IMR-90 (cell line): Measurements from ENCODE around the gene ATXN1L. TPM values are rescaled to one million over a fixed set of nuclear protein-coding genes. Genes with fewer than 3 reads are reported as not detected.

Experiments used
- ATAC-seq: fragments of 200-7000 bp; cut with Tn5 transposase; 2 replicates; pipeline ENCODE4 v1.9.1; 2020; ENCODE audit warnings: low read depth, mild to moderate bottlenecking, moderate library complexity
- BruUV-seq: library from RNA; stranded (reverse); fragments of 400-500 nt; replicated peaks from 2 replicates; lab custom pipeline; 2021; lab: Mats Ljungman, UMichigan
- CTCF ChIA-PET: fragments of 300-600 bp; formaldehyde crosslinking; extraction: SDS; loops from one replicate; lab custom pipeline; 2021; ENCODE audit warnings: antibody characterized with exemption; lab: Yijun Ruan, JAX
- POLR2A ChIA-PET: fragments of 300-600 bp; sonication (Branson Sonifier 250); formaldehyde crosslinking; loops from one replicate; lab custom pipeline; 2022; ENCODE audit warnings: antibody characterized with exemption; ENCODE audit not compliant: unreplicated experiment; lab: Charles Lee
- DNase-seq: peaks from one replicate; pipeline ENCODE4 v3.0.0; 2013
- H2AFZ ChIP-seq: replicated peaks from 2 replicates; pipeline ENCODE3; 2013; ENCODE audit warnings: low read length, mild to moderate bottlenecking; ENCODE audit not compliant: poor library complexity
- H2AK5ac ChIP-seq: 2 replicates; pipeline ENCODE4 v1.6.1; 2013; ENCODE audit warnings: low read depth, low read length, inconsistent platforms
- H2AK9ac ChIP-seq: replicated peaks from 2 replicates; pipeline ENCODE3; 2013; ENCODE audit warnings: mild to moderate bottlenecking, low read depth, low read length, moderate library complexity; ENCODE audit not compliant: poor library complexity
- H2BK120ac ChIP-seq: 2 replicates; pipeline ENCODE4 v1.6.1; 2013; ENCODE audit warnings: low read depth, low read length, inconsistent platforms
- H2BK15ac ChIP-seq: 3 replicates; pipeline ENCODE4 v1.6.1; 2013; ENCODE audit warnings: low read depth, low read length, inconsistent platforms
- H2BK20ac ChIP-seq: 2 replicates; pipeline ENCODE4 v1.6.1; 2013; ENCODE audit warnings: low read depth, mild to moderate bottlenecking, inconsistent platforms, low read length, moderate library complexity
- H2BK5ac ChIP-seq: 2 replicates; pipeline ENCODE4 v1.6.1; 2013; ENCODE audit warnings: mild to moderate bottlenecking, low read depth, low read length, inconsistent platforms; ENCODE audit not compliant: poor library complexity, severe bottlenecking
- H3K14ac ChIP-seq: replicated peaks from 2 replicates; pipeline ENCODE4 v1.6.1; 2013; ENCODE audit warnings: low read depth, low read length, inconsistent platforms
- H3K18ac ChIP-seq: 2 replicates; pipeline ENCODE4 v1.6.1; 2013; ENCODE audit warnings: low read depth, low read length, control low read depth
- H3K23ac ChIP-seq: 2 replicates; pipeline ENCODE4 v1.6.1; 2013; ENCODE audit warnings: low read depth, low read length, inconsistent platforms
- H3K27ac ChIP-seq: 2 replicates; pipeline ENCODE4 v1.5.1; 2013; ENCODE audit warnings: mild to moderate bottlenecking, control low read depth, low read length; ENCODE audit not compliant: insufficient read depth
- H3K27me3 ChIP-seq: 2 replicates; pipeline ENCODE4 v1.6.1; 2013; ENCODE audit warnings: low read length; ENCODE audit not compliant: control insufficient read depth, insufficient read depth
- H3K36me3 ChIP-seq: 2 replicates; pipeline ENCODE4 v1.6.1; 2013; ENCODE audit warnings: low read length, mixed read lengths; ENCODE audit not compliant: control insufficient read depth, insufficient read depth
- H3K4ac ChIP-seq: 2 replicates; pipeline ENCODE4 v1.6.1; 2013; ENCODE audit warnings: low read depth, low read length, inconsistent platforms
- H3K4me1 ChIP-seq: 2 replicates; pipeline ENCODE4 v1.6.1; 2013; ENCODE audit warnings: low read length, mixed read lengths; ENCODE audit not compliant: control insufficient read depth, insufficient read depth
- H3K4me2 ChIP-seq: 2 replicates; pipeline ENCODE4 v1.6.1; 2013; ENCODE audit warnings: low read depth, mild to moderate bottlenecking, control low read depth, low read length, moderate library complexity
- H3K4me3 ChIP-seq: 2 replicates; pipeline ENCODE4 v1.5.1; 2013; ENCODE audit warnings: low read depth, mild to moderate bottlenecking, control low read depth, low read length, moderate library complexity; ENCODE audit not compliant: insufficient read depth
- H3K56ac ChIP-seq: 2 replicates; pipeline ENCODE4 v1.6.1; 2013; ENCODE audit warnings: low read length, inconsistent platforms; ENCODE audit not compliant: insufficient read depth; ENCODE audit errors: extremely low read depth
- H3K79me1 ChIP-seq, 2 experiments: 2 replicates each; pipeline ENCODE4 v1.6.1; 2013; ENCODE audit warnings: low read length in 2 of 2, inconsistent platforms in 1 of 2, low read depth in 1 of 2
- H3K9ac ChIP-seq: 2 replicates; pipeline ENCODE4 v1.6.1; 2013; ENCODE audit warnings: low read depth, low read length, control low read depth
- H3K9me1 ChIP-seq: 2 replicates; pipeline ENCODE4 v1.6.1; 2013; ENCODE audit warnings: low read length, inconsistent platforms; ENCODE audit not compliant: insufficient read depth
- H3K9me3 ChIP-seq: 2 replicates; pipeline ENCODE4 v1.6.1; 2013; ENCODE audit warnings: low read length; ENCODE audit not compliant: control insufficient read depth, insufficient read depth
- H4K20me1 ChIP-seq: 2 replicates; pipeline ENCODE4 v1.6.1; 2013; ENCODE audit warnings: low read length, inconsistent platforms; ENCODE audit not compliant: insufficient read depth
- H4K5ac ChIP-seq: 2 replicates; pipeline ENCODE4 v1.6.1; 2013; ENCODE audit warnings: mild to moderate bottlenecking, low read depth, low read length, control low read depth
- H4K8ac ChIP-seq, 2 experiments: 2 replicates each; pipeline ENCODE4 v1.6.1; 2013; ENCODE audit warnings: low read depth in 2 of 2, low read length in 2 of 2, control low read depth in 1 of 2, inconsistent platforms in 1 of 2
- H4K91ac ChIP-seq: 2 replicates; pipeline ENCODE4 v1.6.1; 2013; ENCODE audit warnings: low read depth, low read length, inconsistent platforms; ENCODE audit not compliant: insufficient read depth
- MAFK ChIP-seq: IDR thresholded peaks from 2 replicates; pipeline ENCODE4 v1.6.1; 2012; ENCODE audit warnings: low read depth, low read length, improper control_type of control experiment
- POLR2A ChIP-seq: IDR thresholded peaks from 2 replicates; pipeline ENCODE4 v1.6.1; 2012; ENCODE audit warnings: mild to moderate bottlenecking, low read depth, low read length
- WGBS, 2 experiments: methylation state at CpG; one replicate each; pipeline versions ENCODE4 v1.1.5 to v1.1.7; 2013; ENCODE audit warnings: missing lambda C conversion rate in 2 of 2; ENCODE audit not compliant: insufficient read length in 1 of 2; ENCODE audit errors: extremely low coverage in 2 of 2; 5-methylcytosine and 5-hydroxymethylcytosine counted together
- dilution Hi-C: fragments of 300-500 bp; cut with HindIII; formaldehyde crosslinking; loops from one replicate; pipeline ENCODE4 v1.14.3; 2018; ENCODE audit warnings: low sequenced_read_pairs; ENCODE audit not compliant: unreplicated experiment
- in situ Hi-C: fragments of 300-500 bp; cut with MboI; formaldehyde crosslinking; loops from 3 replicates; pipeline ENCODE4 v1.14.3; 2019; ENCODE audit warnings: low sequenced_read_pairs, inconsistent platforms, mixed read lengths
- intact Hi-C: fragments of 100-400 bp; cut with micrococcal nuclease; formaldehyde crosslinking; loops from 2 replicates; pipeline ENCODE4 v1.10.0; 2022
- polyA plus RNA-seq, 3 experiments: library from polyadenylated mRNA; depleted of rRNA; stranded (reverse); fragments of >200 nt; gene quantifications; 2 replicates each; pipeline ENCODE4 v1.2.3, GENCODE V29; 2012; ENCODE audit warnings: low replicate concordance in 1 of 3
- total RNA-seq: library from RNA; depleted of rRNA; stranded (reverse); fragments of >200 nt; gene quantifications from 2 replicates; pipeline ENCODE4 v1.2.3, GENCODE V29; 2012

ATXN1L gene
- total and polyA plus RNA-seq, 2 of the 4 experiments (the other 2 are of a cell fraction): 5.2 to 9.2 TPM

- H3K18ac ChIP-seq: no peak overlapping the region
- H2BK120ac ChIP-seq: no peak overlapping the region
- dilution Hi-C loops: no loop called here
- no peaks in the 10 kb centered on the region for H3K27me3 ChIP-seq
- DNase-seq (no peak), ATAC-seq (no peak)
- H3K14ac ChIP-seq: no peak overlapping the region
- POLR2A ChIA-PET: no interaction called here
- H3K36me3 ChIP-seq: peaks cover 17% of the 10 kb centered on the region
- no peak overlapping the region for H2BK20ac ChIP-seq
- no peak overlapping the region for H4K8ac ChIP-seq
- peaks cover 0 to under 1% of the 10 kb centered on the region in 2 experiments; a peak in 1 of 4 replicates for H3K79me1 ChIP-seq
- peak; percentile 57 for TF ChIP-seq MAFK
- TF ChIP-seq POLR2A: no peak
- 100% methylated on average over 1 of the region's 4 CpGs; no CpG with 5 or more reads in 1 of the 2 experiments for WGBS, 2 experiments
- H2AFZ ChIP-seq: no peak overlapping the region
- H4K20me1 ChIP-seq: no peaks in the 10 kb centered on the region
- H4K5ac ChIP-seq: no peak overlapping the region
- no peak overlapping the region for H3K4me3 ChIP-seq
- no peak overlapping the region for H3K23ac ChIP-seq
- H2AK5ac ChIP-seq: no peak overlapping the region
- no peaks in the 10 kb centered on the region for H3K4me1 ChIP-seq
- H3K9ac ChIP-seq: no peak overlapping the region
- no peak overlapping the region for H2BK15ac ChIP-seq
- CTCF ChIA-PET: interaction anchor here (2.4 kb wide), 1 partner anchor 9 kb away, joined by 10 read pairs; no protein-coding TSS in a partner anchor
- no peak overlapping the region for H3K27ac ChIP-seq
- in situ Hi-C loops: no loop called here
- no peak overlapping the region for H2AK9ac ChIP-seq
- H3K56ac ChIP-seq: no peak overlapping the region
- no peaks in the 10 kb centered on the region for H3K9me1 ChIP-seq
- BruUV-seq: no TSS peak
- H4K91ac ChIP-seq: no peak overlapping the region
- no peak overlapping the region for H2BK5ac ChIP-seq
- no peak overlapping the region for H3K4ac ChIP-seq
- H3K4me2 ChIP-seq: no peak overlapping the region
- intact Hi-C loops: no loop called here
- no peaks in the 10 kb centered on the region for H3K9me3 ChIP-seq
These were observed 27.4 kb downstream of the ATXN1L start for GRCh38 chr16:71873199-71873598.
